Activated T-helper 1 cell treated with Interleukin-2 at 50 U/mL for 16 hours (primary cell): ENCODE results near the gene ANO3.

Experiments
- DNase-seq: peaks from one replicate; pipeline ENCODE4 v3.0.0-alpha.2; 2020; ENCODE audit warnings: low read depth

Gene ANO3

DNA sequence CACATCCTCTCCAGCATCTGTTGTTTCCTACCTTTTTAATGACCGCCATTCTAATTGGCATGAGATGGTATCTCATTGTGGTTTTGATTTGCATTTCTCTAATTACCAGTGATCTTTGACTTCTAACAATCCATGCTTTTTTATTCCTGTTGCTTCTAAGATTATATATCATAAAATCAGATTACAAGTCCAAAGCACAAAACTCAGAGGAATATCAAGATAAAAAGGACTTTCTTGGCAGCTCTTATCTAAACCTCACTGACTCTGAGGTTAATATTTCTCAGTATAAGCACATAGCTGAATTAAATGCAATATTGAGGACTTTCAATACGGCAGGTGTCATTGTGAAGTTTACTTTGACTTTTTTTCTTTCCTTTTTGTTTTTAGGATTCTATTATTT, 378.6 kb downstream of the ANO3 start:
- DNase-seq, result no peak

DNA sequence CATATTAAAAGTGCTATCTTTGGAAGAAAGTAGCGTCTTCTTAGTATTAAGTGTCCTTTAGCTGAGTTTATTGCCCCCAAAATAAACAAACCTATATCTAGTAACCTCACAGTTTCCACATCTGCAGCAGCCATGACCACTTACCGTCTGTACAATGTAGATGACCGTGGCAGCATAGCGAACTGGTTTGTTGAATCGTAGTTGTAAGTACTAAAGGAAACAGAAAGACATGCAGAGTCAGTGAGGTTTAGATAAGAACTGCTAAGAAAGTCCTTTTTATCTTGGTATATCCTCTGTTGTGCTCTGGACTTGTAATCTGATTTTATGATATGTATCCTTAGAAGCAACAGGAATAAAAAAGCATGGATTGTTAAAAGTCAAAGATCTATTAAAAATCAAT, 380.6 kb downstream of the ANO3 start:
- no peak for DNase-seq
